ENCODE measurements around the gene MICAL2. TPM values are rescaled to one million over a fixed set of nuclear protein-coding genes. Genes with fewer than 3 reads are reported as not detected.

Gene MICAL2
- total RNA-seq, 1 experiment from 2014 or later, result 37.4 TPM

DNA sequence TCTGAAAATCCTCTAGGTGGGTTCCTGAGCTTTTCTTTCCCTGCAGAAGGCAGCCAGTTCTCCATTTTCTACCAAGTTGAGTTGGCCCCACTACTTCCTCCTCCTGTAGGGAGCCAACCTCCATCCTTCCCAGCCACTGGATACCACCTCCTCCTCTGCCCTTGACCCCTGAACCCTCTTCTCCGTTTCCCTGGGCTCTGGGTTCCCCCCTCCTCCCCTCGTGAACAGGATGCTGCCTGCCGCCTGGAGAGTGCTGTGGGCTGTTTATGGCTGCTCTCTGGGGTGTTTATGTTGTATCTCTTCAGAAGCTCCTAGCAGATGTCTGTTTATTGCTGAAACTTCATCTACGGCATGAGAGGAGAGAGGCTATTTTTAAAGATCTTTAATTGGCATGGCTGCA is 8.6 kb downstream of the MICAL2 start:
- Histone ChIP-seq H3K4me1 (ENCODE audit: control insufficient read depth in 1 of 2, insufficient read depth in 2 of 2, low read length in 2 of 2) (peaks cover 14 to 34% of the 10 kb centered on the region in 2 experiments), H3K9ac (ENCODE audit: low read length) (no peak overlapping the region), H2AFZ (ENCODE audit: low read depth, low read length, poor library complexity, severe bottlenecking) (no peak overlapping the region), H3K4me2 (ENCODE audit: low read length) (peak overlapping the region; percentile 24), H4K20me1 (ENCODE audit: insufficient read depth) (no peaks in the 10 kb centered on the region), H3K9me2 (ENCODE audit: insufficient read depth) (no peaks in the 10 kb centered on the region), H3K79me2 (ENCODE audit: insufficient read depth, low read length) (peaks cover 13% of the 10 kb centered on the region; the same call in 1 of the 2 replicates), H3K36me3 (ENCODE audit: control insufficient read depth in 1 of 2, insufficient read depth in 2 of 2, low read length in 2 of 2) (no peaks in the 10 kb centered on the region), H3K9me3 (ENCODE audit: control insufficient read depth in 1 of 2, insufficient read depth in 1 of 2, low read depth in 1 of 2, low read length in 2 of 2) (no peaks in the 10 kb centered on the region), H3K4me3 (replicated peaks in 1 of 2; ENCODE audit: low read depth in 1 of 2, low read length in 2 of 2) (no peak overlapping the region), H3K27ac (ENCODE audit: low read depth, low read length) (no peak overlapping the region), H3K27me3 (ENCODE audit: insufficient read depth, low read length) (no peaks in the 10 kb centered on the region)
- BruUV-seq (replicated peaks), result no TSS peak
- ChIA-PET CTCF (no interaction called here), POLR2A (interaction anchor here (1.5 kb wide), 2 partner anchors 9 to 61 kb away, joined by 3 to 5 read pairs; partner anchors contain the start of gene MICAL2), RAD21 (ENCODE audit: low non-redundant PET in 1 of 2, low total read pairs in 2 of 2, uncharacterized antibody in 2 of 2, unreplicated experiment in 2 of 2) (no interaction called here)
- peak; percentile 8; the same call in 1 of the 2 replicates for TF ChIP-seq RAD21 (IDR thresholded peaks at IDR 0.05; ENCODE audit: low read depth)
- no peak for TF ChIP-seq SRF (IDR thresholded peaks at IDR 0.05; ENCODE audit: low read depth)
- TF ChIP-seq EZH2phosphoT487 (IDR thresholded peaks at IDR 0.05; ENCODE audit: borderline replicate concordance), result no peak
- TF ChIP-seq EGR1 (IDR thresholded peaks at IDR 0.05; ENCODE audit: low read depth), result no peak
- TF ChIP-seq SP1 (IDR thresholded peaks at IDR 0.05; ENCODE audit: low read depth), result no peak
- TF ChIP-seq, protein P1, sequence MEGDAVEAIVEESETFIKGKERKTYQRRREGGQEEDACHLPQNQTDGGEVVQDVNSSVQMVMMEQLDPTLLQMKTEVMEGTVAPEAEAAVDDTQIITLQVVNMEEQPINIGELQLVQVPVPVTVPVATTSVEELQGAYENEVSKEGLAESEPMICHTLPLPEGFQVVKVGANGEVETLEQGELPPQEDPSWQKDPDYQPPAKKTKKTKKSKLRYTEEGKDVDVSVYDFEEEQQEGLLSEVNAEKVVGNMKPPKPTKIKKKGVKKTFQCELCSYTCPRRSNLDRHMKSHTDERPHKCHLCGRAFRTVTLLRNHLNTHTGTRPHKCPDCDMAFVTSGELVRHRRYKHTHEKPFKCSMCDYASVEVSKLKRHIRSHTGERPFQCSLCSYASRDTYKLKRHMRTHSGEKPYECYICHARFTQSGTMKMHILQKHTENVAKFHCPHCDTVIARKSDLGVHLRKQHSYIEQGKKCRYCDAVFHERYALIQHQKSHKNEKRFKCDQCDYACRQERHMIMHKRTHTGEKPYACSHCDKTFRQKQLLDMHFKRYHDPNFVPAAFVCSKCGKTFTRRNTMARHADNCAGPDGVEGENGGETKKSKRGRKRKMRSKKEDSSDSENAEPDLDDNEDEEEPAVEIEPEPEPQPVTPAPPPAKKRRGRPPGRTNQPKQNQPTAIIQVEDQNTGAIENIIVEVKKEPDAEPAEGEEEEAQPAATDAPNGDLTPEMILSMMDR (IDR thresholded peaks at IDR 0.05 in 2 of 3, conservative IDR thresholded peaks at IDR 0.05 in 1 of 3; ENCODE audit: borderline replicate concordance in 1 of 3, insufficient read depth in 1 of 3, low read depth in 2 of 3, low read length in 2 of 3), result 0 out of 6 replicates have a peak, but pooled peaks of 1 of the 3 experiments have one; percentile 13
- no peak for DNase-seq (ENCODE audit: low read depth, low spot score)
- ATAC-seq, result 0 out of 2 replicates have a peak, but pooled peaks have one; percentile 29
- intact Hi-C loops (cut with micrococcal nuclease), result no loop called here

DNA sequence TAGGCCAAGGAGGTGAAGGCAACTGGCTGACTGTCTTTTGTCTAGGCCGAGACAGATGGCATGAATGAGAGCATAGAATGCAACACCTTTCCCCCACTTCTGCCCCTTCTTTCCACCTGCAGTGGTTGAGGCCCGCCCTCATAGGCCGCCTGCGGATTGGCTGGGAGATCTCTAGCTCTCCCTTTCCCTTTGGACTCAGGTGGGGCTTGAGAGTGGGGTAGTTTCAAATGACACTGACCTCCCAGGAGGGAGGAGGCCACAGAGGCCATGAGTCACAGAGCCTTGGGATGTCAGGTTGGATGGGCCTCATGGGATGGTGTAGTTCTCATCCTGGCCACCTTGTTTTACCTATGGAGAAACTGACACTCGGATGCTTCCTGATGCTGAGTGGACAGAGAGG is 9.1 kb downstream of the MICAL2 start:
- Histone ChIP-seq H3K27me3 (ENCODE audit: insufficient read depth, low read length) (no peaks in the 10 kb centered on the region), H3K9me3 (ENCODE audit: control insufficient read depth in 1 of 2, insufficient read depth in 1 of 2, low read depth in 1 of 2, low read length in 2 of 2) (no peaks in the 10 kb centered on the region), H3K79me2 (ENCODE audit: insufficient read depth, low read length) (peaks cover 7% of the 10 kb centered on the region; the same call in 1 of the 2 replicates), H3K4me1 (ENCODE audit: control insufficient read depth in 1 of 2, insufficient read depth in 2 of 2, low read length in 2 of 2) (peaks cover 14 to 34% of the 10 kb centered on the region in 2 experiments), H4K20me1 (ENCODE audit: insufficient read depth) (no peaks in the 10 kb centered on the region), H3K4me2 (ENCODE audit: low read length) (peak overlapping the region; percentile 24), H2AFZ (ENCODE audit: low read depth, low read length, poor library complexity, severe bottlenecking) (no peak overlapping the region), H3K36me3 (ENCODE audit: control insufficient read depth in 1 of 2, insufficient read depth in 2 of 2, low read length in 2 of 2) (no peaks in the 10 kb centered on the region), H3K9me2 (ENCODE audit: insufficient read depth) (no peaks in the 10 kb centered on the region), H3K4me3 (replicated peaks in 1 of 2; ENCODE audit: low read depth in 1 of 2, low read length in 2 of 2) (no peak overlapping the region), H3K9ac (ENCODE audit: low read length) (no peak overlapping the region), H3K27ac (ENCODE audit: low read depth, low read length) (no peak overlapping the region)
- ChIA-PET CTCF (no interaction called here), RAD21 (ENCODE audit: low non-redundant PET in 1 of 2, low total read pairs in 2 of 2, uncharacterized antibody in 2 of 2, unreplicated experiment in 2 of 2) (no interaction called here), POLR2A (interaction anchor here (1.5 kb wide), 2 partner anchors 10 to 60 kb away, joined by 3 to 5 read pairs; partner anchors contain the start of gene MICAL2)
- ATAC-seq (peak; percentile 56), DNase-seq (ENCODE audit: low read depth, low spot score) (no peak)
- no TSS peak for BruUV-seq (replicated peaks)
- intact Hi-C loops (cut with micrococcal nuclease), result no loop called here
- TF ChIP-seq YY1 (IDR thresholded peaks at IDR 0.05; ENCODE audit: extremely low read depth, insufficient replicate concordance, low read depth, low read length), result no peak
- no peak for TF ChIP-seq FOSL1 (IDR thresholded peaks at IDR 0.05; ENCODE audit: low read depth)
- TF ChIP-seq CEBPB (IDR thresholded peaks at IDR 0.05; ENCODE audit: low read depth), result no peak
- TF ChIP-seq, protein P2, sequence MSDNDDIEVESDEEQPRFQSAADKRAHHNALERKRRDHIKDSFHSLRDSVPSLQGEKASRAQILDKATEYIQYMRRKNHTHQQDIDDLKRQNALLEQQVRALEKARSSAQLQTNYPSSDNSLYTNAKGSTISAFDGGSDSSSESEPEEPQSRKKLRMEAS (IDR thresholded peaks at IDR 0.05), result 0 out of 2 replicates have a peak, but pooled peaks have one; percentile 8
- TF ChIP-seq SRF (IDR thresholded peaks at IDR 0.05; ENCODE audit: low read depth), result no peak
- no peak for TF ChIP-seq SP1 (IDR thresholded peaks at IDR 0.05; ENCODE audit: low read depth)

Data from HCT116 (cell line).